ENCODE results near the gene NUP160.

NUP160 gene

DNA sequence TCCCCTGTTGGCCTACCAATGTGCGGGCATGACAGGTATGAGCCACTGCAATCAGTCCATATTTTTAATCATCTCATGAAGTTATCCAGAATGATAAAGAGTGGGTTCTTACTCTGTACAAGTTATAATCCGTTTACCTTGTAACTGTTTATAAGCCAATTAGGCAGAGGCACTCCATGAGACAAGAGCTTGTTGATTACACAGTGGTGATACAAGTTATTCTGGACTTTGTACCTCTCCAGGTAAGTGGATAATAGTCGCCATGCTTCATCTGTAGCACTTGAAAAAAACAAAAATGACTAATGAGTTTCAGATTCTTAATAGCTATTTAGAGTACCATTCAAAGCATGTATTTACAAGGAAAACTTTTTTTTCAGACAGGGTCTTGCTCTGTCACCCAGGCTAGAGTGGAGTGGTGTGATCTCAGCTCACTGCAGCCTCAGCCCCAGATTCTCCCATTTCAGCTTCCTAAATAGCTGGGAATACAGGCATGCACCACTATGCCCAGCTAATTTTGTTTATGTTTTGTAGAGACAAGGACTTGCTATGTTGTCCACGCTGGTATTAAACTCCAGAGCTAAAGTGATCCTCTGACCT, 63.3 kb downstream of the NUP160 start:
- TF ChIP-seq ZC3H10 (CRISPR knock-in tag; IDR thresholded peaks at IDR 0.05), result no peak
- TF ChIP-seq, protein P1, sequence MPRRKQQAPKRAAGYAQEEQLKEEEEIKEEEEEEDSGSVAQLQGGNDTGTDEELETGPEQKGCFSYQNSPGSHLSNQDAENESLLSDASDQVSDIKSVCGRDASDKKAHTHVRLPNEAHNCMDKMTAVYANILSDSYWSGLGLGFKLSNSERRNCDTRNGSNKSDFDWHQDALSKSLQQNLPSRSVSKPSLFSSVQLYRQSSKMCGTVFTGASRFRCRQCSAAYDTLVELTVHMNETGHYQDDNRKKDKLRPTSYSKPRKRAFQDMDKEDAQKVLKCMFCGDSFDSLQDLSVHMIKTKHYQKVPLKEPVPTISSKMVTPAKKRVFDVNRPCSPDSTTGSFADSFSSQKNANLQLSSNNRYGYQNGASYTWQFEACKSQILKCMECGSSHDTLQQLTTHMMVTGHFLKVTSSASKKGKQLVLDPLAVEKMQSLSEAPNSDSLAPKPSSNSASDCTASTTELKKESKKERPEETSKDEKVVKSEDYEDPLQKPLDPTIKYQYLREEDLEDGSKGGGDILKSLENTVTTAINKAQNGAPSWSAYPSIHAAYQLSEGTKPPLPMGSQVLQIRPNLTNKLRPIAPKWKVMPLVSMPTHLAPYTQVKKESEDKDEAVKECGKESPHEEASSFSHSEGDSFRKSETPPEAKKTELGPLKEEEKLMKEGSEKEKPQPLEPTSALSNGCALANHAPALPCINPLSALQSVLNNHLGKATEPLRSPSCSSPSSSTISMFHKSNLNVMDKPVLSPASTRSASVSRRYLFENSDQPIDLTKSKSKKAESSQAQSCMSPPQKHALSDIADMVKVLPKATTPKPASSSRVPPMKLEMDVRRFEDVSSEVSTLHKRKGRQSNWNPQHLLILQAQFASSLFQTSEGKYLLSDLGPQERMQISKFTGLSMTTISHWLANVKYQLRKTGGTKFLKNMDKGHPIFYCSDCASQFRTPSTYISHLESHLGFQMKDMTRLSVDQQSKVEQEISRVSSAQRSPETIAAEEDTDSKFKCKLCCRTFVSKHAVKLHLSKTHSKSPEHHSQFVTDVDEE (CRISPR knock-in tag; IDR thresholded peaks at IDR 0.05), result no peak
- no peak for TF ChIP-seq TCF4 (CRISPR knock-in tag; IDR thresholded peaks at IDR 0.05; ENCODE audit: borderline replicate concordance)
- TF ChIP-seq ZFP30 (CRISPR knock-in tag; IDR thresholded peaks at IDR 0.05), result no peak

GRCh38 chr11:47783087-47783610, 65.0 kb downstream of the NUP160 start:
- TF ChIP-seq, protein P1 (CRISPR knock-in tag; IDR thresholded peaks at IDR 0.05), result no peak
- TF ChIP-seq ZNF70 (CRISPR knock-in tag; IDR thresholded peaks at IDR 0.05) (no peak), OSR1 (CRISPR knock-in tag; IDR thresholded peaks at IDR 0.05) (no peak), SNAI2 (CRISPR knock-in tag; IDR thresholded peaks at IDR 0.05) (no peak), POU6F1 (CRISPR knock-in tag; IDR thresholded peaks at IDR 0.05; ENCODE audit: borderline replicate concordance, low read depth) (no peak), RARB (CRISPR knock-in tag; IDR thresholded peaks at IDR 0.05) (no peak), ZFP30 (CRISPR knock-in tag; IDR thresholded peaks at IDR 0.05) (no peak), CSDC2 (CRISPR knock-in tag; IDR thresholded peaks at IDR 0.05) (no peak), ZC3H10 (CRISPR knock-in tag; IDR thresholded peaks at IDR 0.05) (no peak), CSRNP3 (CRISPR knock-in tag; IDR thresholded peaks at IDR 0.05) (no peak), ARNTL (CRISPR knock-in tag; IDR thresholded peaks at IDR 0.05; ENCODE audit: borderline replicate concordance, low read depth) (no peak), TOX (CRISPR knock-in tag; IDR thresholded peaks at IDR 0.05; ENCODE audit: borderline replicate concordance) (no peak), TCF4 (CRISPR knock-in tag; IDR thresholded peaks at IDR 0.05; ENCODE audit: borderline replicate concordance) (no peak), ZFP3 (CRISPR knock-in tag; IDR thresholded peaks at IDR 0.05) (no peak), ZNF565 (CRISPR knock-in tag; conservative IDR thresholded peaks at IDR 0.05; ENCODE audit: low read depth) (no peak), ISL1 (CRISPR knock-in tag; IDR thresholded peaks at IDR 0.05) (no peak), ESRRG (CRISPR knock-in tag; IDR thresholded peaks at IDR 0.05) (no peak), BACH2 (CRISPR knock-in tag; IDR thresholded peaks at IDR 0.05; ENCODE audit: borderline replicate concordance) (no peak), GLIS3 (CRISPR knock-in tag; IDR thresholded peaks at IDR 0.05) (no peak)
- TF ChIP-seq, protein P2, sequence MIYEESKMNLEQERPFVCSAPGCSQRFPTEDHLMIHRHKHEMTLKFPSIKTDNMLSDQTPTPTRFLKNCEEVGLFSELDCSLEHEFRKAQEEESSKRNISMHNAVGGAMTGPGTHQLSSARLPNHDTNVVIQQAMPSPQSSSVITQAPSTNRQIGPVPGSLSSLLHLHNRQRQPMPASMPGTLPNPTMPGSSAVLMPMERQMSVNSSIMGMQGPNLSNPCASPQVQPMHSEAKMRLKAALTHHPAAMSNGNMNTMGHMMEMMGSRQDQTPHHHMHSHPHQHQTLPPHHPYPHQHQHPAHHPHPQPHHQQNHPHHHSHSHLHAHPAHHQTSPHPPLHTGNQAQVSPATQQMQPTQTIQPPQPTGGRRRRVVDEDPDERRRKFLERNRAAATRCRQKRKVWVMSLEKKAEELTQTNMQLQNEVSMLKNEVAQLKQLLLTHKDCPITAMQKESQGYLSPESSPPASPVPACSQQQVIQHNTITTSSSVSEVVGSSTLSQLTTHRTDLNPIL (CRISPR knock-in tag; IDR thresholded peaks at IDR 0.05; ENCODE audit: low read depth), result no peak
- no peak for ATAC-seq

More for the DNA sequence above, 63.3 kb downstream of the NUP160 start:
- ATAC-seq, result no peak
